Ovary (tissue), 3 donors: Measurements from ENCODE around the gene ADGRB2.

ENCODE experiments used
- CTCF ChIP-seq, 3 donors: fragments of 450-650 bp in 2 of 3; fragments of 200-600 bp in 1 of 3; IDR thresholded peaks; one replicate each; pipeline versions ENCODE4 v1.5.1 to v1.8.0; 2016 to 2022; ENCODE audit warnings: antibody characterized with exemption in 3 of 3, mild to moderate bottlenecking in 1 of 3
- EP300 ChIP-seq: sonication (generic); formaldehyde crosslinking; IDR thresholded peaks from one replicate; pipeline ENCODE4 v1.6.1; 2017; ENCODE audit warnings: antibody characterized with exemption
- donor health status: DM: no; HTN: no; CAD: no.

- TF ChIP-seq CTCF (IDR thresholded peaks at IDR 0.05): no peak
- no peak for TF ChIP-seq EP300
These were observed 85.5 kb downstream of the ADGRB2 start for GRCh38 chr1:31678681-31679080.
